Brain microvascular endothelial cell (primary cell): ENCODE results near the gene RSPH1.

Experiments
- DNase-seq: peaks from one replicate; pipeline ENCODE4 v3.0.0-alpha.2; 2020
- H3K27ac ChIP-seq: fragments of 250-450 bp; sonication (Bioruptor Pico); 2 replicates; pipeline ENCODE4 v1.5.1; 2020; ENCODE audit warnings: mild to moderate bottlenecking, moderate library complexity
- H3K27me3 ChIP-seq: fragments of 250-450 bp; sonication (Bioruptor Pico); replicated peaks from 2 replicates; pipeline ENCODE4 v1.5.1; 2020; ENCODE audit warnings: mild to moderate bottlenecking
- H3K36me3 ChIP-seq: fragments of 250-450 bp; sonication (Bioruptor Pico); replicated peaks from 2 replicates; pipeline ENCODE4 v1.5.1; 2020; ENCODE audit warnings: mild to moderate bottlenecking
- H3K4me3 ChIP-seq: 2 replicates; pipeline ENCODE4 v1.5.1; 2011; ENCODE audit warnings: low read depth, mild to moderate bottlenecking, control low read depth, low read length, moderate library complexity
- in situ Hi-C: cut with HindIII; loops from 2 replicates; pipeline ENCODE4 v1.10.0; 2017; ENCODE audit warnings: low sequenced_read_pairs, low pct_ligation_motif_present
- TF ChIP-seq, protein P1 (sequence below): IDR thresholded peaks from 2 replicates; pipeline ENCODE4 v1.5.1; 2011; ENCODE audit warnings: low read depth, mild to moderate bottlenecking, moderate library complexity, low read length, control low read depth, inconsistent platforms; ENCODE audit errors: missing control alignments

The RSPH1 gene

DNA sequence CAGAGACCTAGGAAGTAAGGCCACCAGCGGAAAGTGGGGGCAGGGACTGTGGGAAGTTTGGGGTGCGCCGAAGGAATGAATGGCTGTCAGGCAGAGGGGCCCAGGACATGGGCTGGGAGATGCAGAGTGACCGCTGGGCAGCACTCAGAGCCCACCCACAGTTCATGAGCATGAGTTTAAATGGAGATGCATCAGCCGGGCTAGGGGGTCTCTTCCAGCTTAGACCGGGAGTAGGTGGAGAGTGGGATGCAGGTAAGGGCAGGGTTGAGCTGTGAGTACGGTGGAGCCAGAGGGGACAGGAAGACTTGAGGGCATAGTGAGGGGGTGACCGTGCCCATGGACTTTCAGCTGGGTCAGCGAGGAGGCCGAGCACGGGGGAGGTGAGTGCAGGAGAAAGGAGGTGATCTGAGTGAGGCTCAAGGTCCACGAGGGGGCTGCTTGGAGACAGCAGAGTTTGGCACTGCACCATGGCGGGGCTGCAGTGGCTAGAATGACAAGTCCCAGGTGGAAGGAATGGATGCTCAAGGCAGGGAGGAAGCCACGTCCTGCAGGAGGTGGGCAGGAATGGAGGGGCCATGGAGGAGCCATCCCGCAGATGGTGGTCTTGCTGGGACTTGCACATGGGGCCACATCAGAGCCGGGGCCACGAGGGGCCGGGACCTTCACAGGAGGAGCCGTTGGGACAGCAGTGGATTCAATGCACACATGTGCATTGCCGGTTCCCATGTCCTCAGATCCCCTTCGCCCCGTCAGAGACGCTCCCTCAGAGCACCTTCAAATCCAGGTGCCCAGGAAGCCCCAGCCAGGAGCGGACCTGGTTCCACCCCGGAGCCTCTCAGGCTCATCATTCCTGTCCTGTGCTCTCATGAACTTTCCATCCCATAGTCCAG is 57.5 kb downstream of the RSPH1 start:
- Histone ChIP-seq H3K27ac (no peak overlapping the region), H3K36me3 (no peaks in the 10 kb centered on the region), H3K27me3 (no peaks in the 10 kb centered on the region), H3K4me3 (no peak overlapping the region)
- TF ChIP-seq, protein P1, sequence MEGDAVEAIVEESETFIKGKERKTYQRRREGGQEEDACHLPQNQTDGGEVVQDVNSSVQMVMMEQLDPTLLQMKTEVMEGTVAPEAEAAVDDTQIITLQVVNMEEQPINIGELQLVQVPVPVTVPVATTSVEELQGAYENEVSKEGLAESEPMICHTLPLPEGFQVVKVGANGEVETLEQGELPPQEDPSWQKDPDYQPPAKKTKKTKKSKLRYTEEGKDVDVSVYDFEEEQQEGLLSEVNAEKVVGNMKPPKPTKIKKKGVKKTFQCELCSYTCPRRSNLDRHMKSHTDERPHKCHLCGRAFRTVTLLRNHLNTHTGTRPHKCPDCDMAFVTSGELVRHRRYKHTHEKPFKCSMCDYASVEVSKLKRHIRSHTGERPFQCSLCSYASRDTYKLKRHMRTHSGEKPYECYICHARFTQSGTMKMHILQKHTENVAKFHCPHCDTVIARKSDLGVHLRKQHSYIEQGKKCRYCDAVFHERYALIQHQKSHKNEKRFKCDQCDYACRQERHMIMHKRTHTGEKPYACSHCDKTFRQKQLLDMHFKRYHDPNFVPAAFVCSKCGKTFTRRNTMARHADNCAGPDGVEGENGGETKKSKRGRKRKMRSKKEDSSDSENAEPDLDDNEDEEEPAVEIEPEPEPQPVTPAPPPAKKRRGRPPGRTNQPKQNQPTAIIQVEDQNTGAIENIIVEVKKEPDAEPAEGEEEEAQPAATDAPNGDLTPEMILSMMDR: no peak
- in situ Hi-C loops: no loop called here
- no peak for DNase-seq

DNA sequence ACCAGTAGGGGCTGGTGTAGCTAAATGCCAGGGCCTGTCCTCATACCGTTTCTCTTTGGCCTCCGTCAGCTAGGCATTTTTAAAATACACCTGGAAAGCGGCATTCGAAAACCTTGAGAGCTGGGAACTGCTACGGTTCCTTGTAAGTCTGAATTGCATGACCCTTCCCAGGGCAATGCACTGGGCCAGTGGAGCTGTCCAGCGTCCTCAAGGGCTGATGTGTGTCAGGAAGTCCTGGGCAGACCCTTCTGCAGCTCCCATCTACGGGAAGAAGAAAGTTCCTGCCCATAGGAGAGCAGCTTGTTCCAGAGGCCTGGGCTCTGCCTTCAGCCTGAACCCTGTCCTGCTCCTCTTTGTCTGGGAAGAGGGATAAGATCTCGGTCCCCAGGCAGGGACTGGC is 58.2 kb downstream of the RSPH1 start:
- peak; percentile 7 for DNase-seq
- Histone ChIP-seq H3K36me3 (no peaks in the 10 kb centered on the region), H3K4me3 (no peak overlapping the region), H3K27me3 (no peaks in the 10 kb centered on the region), H3K27ac (no peak overlapping the region)
- in situ Hi-C loops: no loop called here
- TF ChIP-seq, protein P1: no peak

DNA sequence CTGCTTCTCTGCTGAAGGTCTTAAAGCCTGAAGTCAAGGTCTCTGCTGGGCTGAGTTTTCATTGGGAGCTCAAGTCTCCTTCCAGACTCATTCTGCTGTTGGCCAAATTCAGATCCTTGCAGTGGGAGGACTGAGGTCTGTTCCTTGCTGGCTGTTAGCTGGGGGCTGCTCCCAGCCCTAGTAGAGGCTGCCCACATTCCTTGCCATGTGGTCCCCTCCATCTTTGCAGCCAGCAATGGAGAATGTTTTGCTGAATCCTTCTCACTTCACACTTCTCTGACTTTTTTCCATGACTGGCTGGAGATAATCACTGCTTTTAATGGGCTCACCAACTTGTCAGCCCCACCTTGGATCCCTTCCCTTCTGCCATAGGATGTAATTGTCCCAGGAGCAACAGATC is 59.1 kb downstream of the RSPH1 start:
- in situ Hi-C loops: no loop called here
- Histone ChIP-seq H3K27me3 (no peaks in the 10 kb centered on the region), H3K27ac (no peak overlapping the region), H3K4me3 (no peak overlapping the region), H3K36me3 (no peaks in the 10 kb centered on the region)
- no peak for DNase-seq
- TF ChIP-seq, protein P1: no peak

DNA sequence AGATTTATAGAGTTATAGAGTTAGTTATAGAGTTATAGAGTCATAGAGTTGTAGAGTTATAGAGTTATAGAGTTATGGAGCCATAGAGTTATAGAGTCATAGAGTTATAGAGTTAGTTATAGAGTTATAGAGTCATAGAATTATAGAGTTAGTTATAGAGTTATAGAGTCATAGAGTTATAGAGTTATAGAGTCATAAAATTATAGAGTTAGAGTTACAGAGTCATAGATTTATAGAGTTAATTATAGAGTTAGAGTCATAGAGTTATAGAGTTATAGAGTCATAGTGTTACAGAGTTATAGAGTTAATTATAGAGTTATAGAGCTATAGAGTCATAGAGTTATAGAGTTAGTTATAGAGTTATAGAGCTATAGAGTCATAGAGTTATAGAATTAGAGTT is 60.2 kb downstream of the RSPH1 start:
- DNase-seq: no peak
- Histone ChIP-seq H3K27ac (no peak overlapping the region), H3K27me3 (no peaks in the 10 kb centered on the region), H3K36me3 (no peaks in the 10 kb centered on the region), H3K4me3 (no peak overlapping the region)
- in situ Hi-C loops: no loop called here
- TF ChIP-seq, protein P1: no peak

DNA sequence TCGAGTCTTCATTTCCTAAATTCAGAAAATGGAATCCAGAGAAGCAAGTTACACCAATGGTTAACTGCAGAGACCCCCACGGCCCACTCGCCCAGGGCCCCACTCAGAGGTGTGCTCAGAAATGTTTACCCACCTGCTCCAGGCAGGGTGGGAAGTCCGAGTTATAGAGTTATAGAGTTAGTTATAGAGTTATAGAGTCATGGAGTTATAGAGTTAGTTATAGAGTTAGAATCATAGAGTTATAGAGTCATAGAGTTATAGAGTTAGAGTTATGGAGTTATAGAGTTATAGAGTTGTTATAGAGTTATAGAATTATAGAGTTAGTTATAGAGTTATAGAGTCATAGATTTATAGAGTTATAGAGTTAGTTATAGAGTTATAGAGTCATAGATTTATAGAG is 60.6 kb downstream of the RSPH1 start:
- TF ChIP-seq, protein P1: no peak
- no peak for DNase-seq
- no peaks in the 10 kb centered on the region for H3K27me3 ChIP-seq
- no peak overlapping the region for H3K4me3 ChIP-seq
- no peaks in the 10 kb centered on the region for H3K36me3 ChIP-seq
- in situ Hi-C loops: no loop called here
- H3K27ac ChIP-seq: no peak overlapping the region

DNA sequence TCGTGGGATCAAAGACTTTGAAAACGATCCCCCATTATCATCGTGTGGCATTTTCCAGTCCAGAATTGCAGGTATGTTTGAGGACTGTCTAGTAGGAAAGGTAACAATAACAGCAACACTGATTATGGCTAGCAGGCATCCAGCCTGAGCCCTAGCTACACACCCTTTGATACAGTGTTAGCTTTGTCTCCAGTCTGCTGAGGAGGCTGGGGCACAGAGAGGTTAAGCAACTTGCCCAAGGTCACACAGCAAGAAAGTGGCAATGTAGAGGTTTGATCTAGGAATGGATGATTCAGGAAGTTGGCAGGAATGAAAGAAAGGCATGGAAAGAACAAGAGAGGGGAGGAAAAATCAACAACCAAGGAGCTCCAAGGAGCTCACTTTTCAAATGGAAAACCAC is 61.1 kb downstream of the RSPH1 start:
- in situ Hi-C loops: no loop called here
- DNase-seq: no peak
- Histone ChIP-seq H3K36me3 (no peaks in the 10 kb centered on the region), H3K27ac (no peak overlapping the region), H3K27me3 (no peaks in the 10 kb centered on the region), H3K4me3 (no peak overlapping the region)
- TF ChIP-seq, protein P1: no peak
